Measurements from ENCODE around the gene TRIM63. TPM values are rescaled to one million over a fixed set of nuclear protein-coding genes. Genes with fewer than 3 reads are reported as not detected.

TRIM63 gene
- total and polyA plus RNA-seq, 2 donors (not counting 3 experiments of a cell fraction or from before 2014, with no cell fraction given): not detected

DNA sequence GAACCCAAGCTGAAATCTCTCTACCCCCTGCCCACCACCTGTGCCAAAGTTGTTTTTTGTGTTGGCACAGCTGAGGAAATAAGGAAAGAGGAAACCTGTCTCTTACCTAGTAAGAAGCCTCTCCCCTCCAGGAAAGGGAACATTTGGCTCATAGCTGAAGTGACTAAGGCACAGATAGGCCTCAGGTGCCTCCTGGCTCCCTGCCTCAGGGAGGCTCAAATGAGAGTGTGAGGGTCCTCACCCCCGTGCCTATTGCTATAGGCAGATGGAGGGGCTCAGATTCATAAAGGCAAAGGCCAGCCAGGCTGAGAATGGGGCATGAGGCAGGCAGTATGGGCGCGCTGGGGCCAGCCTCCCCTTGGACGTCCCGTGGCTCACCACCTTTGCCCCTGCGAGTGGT is 29.0 kb downstream of the TRIM63 start:
- FAIRE-seq (no peak), DNase-seq (ENCODE audit: low read depth, low spot score) (no peak)
- Histone ChIP-seq H4K20me1 (replicated peaks; ENCODE audit: control insufficient read depth, extremely low read depth, insufficient read depth, low read length) (no peaks in the 10 kb centered on the region), H3K9me1 (replicated peaks; ENCODE audit: control insufficient read depth, extremely low read depth, insufficient read depth, low read length) (no peaks in the 10 kb centered on the region), H3K36me3 (ENCODE audit: control insufficient read depth in 2 of 2, extremely low read depth in 1 of 2, insufficient read depth in 2 of 2, low read length in 2 of 2) (no peaks in the 10 kb centered on the region), H3K4me1 (ENCODE audit: control insufficient read depth, extremely low read depth, insufficient read depth, low read length) (peaks cover 15% of the 10 kb centered on the region), H3K4me3 (replicated peaks in 1 of 3; ENCODE audit: insufficient read depth in 1 of 3, low read depth in 1 of 3, low read length in 3 of 3) (no peak overlapping the region), H3K9me3 (replicated peaks; ENCODE audit: control insufficient read depth, insufficient read depth, low read length) (no peaks in the 10 kb centered on the region), H3K27me3 (ENCODE audit: control insufficient read depth in 2 of 2, insufficient read depth in 2 of 2, low read length in 2 of 2) (peaks cover 0 to 6% of the 10 kb centered on the region in 2 experiments), H2AFZ (ENCODE audit: low read depth, low read length) (no peak overlapping the region), H3K4me2 (ENCODE audit: insufficient read depth, low read length) (no peak overlapping the region), H3K79me2 (ENCODE audit: control insufficient read depth, insufficient read depth, low read length) (no peaks in the 10 kb centered on the region), H3K9ac (replicated peaks; ENCODE audit: extremely low read depth, insufficient read depth, low read length) (no peak overlapping the region), H3K27ac (ENCODE audit: insufficient read depth, low read depth, low read length) (no peak overlapping the region)
- intact Hi-C loops (cut with micrococcal nuclease): loop anchor here (5.0 kb wide), 1 partner anchor 239 kb away; no protein-coding TSS in a partner anchor
- no TSS peak for BruUV-seq (replicated peaks)
- no peak for TF ChIP-seq EZH2 (IDR thresholded peaks at IDR 0.05; ENCODE audit: borderline replicate concordance, low read depth, low read length, severe bottlenecking)
- no peak for TF ChIP-seq MYC (IDR thresholded peaks at IDR 0.05; ENCODE audit: low read depth, low read length)
- no peak for TF ChIP-seq CTCF (IDR thresholded peaks at IDR 0.05; ENCODE audit: extremely low read depth in 1 of 2, insufficient read depth in 1 of 2, low read depth in 1 of 2, low read length in 2 of 2)
- no peak for TF ChIP-seq JUN (IDR thresholded peaks at IDR 0.05; ENCODE audit: borderline replicate concordance, insufficient read depth, insufficient read length, low read depth)
- TF ChIP-seq POLR2A (IDR thresholded peaks at IDR 0.05; ENCODE audit: low read depth, low read length): no peak
- TF ChIP-seq POLR2AphosphoS5 (IDR thresholded peaks at IDR 0.05; ENCODE audit: insufficient read depth, low read depth, low read length): no peak
- TF ChIP-seq FOS (IDR thresholded peaks at IDR 0.05; ENCODE audit: borderline replicate concordance, insufficient read depth, low read length): no peak
- no peak for TF ChIP-seq MAX (IDR thresholded peaks at IDR 0.05; ENCODE audit: insufficient read depth, insufficient read length)
- TF ChIP-seq GATA2 (IDR thresholded peaks at IDR 0.05; ENCODE audit: insufficient read depth, insufficient read length, low read depth, low read length): no peak
- POLR2A ChIA-PET: interaction anchor here (0.6 kb wide), 1 partner anchor 95 kb away, joined by 3 read pairs; no protein-coding TSS in a partner anchor
- dilution Hi-C loops (cut with MboI; ENCODE audit: extremely low pct_ligation_motif_present, low sequenced_read_pairs): no loop called here
- CTCF ChIA-PET: interaction anchor here (0.7 to 2.2 kb wide), 3 partner anchors 64 to 195 kb away, joined by 3 to 10 read pairs (median 3); partner anchors contain the start of gene CEP85
